HG02763 (cell line): Measurements from ENCODE around the gene XXYLT1.
A peak's percentile ranks its signal among the peaks of the same experiment; 100 is the strongest.

Experiments
- ATAC-seq: cut with Tn5 transposase; IDR thresholded peaks from one replicate; pipeline ENCODE4 v1.9.1; 2021; ENCODE audit warnings: mild to moderate bottlenecking, moderate library complexity; ENCODE audit not compliant: unreplicated experiment

The XXYLT1 gene

DNA sequence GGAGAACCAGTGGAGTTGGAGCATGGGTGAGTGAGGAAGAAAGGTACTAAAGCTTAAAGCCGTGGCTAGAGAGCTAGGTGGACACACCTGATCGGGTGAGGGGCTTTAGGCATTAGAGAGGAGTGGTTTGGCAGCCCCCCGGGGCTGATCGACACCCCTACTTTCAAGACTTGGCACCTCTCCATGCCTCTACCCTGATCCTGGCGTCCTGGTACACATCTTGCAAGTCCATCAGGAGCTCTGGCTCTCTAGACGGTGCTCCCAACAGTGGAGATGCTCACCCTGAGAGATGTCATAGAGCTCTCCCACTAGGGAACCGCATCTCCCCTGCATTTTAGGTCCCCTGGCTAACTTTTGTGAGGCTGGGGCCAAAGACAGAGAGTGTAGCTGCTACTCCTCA is 98.1 kb downstream of the XXYLT1 start:
- ATAC-seq, result no peak

DNA sequence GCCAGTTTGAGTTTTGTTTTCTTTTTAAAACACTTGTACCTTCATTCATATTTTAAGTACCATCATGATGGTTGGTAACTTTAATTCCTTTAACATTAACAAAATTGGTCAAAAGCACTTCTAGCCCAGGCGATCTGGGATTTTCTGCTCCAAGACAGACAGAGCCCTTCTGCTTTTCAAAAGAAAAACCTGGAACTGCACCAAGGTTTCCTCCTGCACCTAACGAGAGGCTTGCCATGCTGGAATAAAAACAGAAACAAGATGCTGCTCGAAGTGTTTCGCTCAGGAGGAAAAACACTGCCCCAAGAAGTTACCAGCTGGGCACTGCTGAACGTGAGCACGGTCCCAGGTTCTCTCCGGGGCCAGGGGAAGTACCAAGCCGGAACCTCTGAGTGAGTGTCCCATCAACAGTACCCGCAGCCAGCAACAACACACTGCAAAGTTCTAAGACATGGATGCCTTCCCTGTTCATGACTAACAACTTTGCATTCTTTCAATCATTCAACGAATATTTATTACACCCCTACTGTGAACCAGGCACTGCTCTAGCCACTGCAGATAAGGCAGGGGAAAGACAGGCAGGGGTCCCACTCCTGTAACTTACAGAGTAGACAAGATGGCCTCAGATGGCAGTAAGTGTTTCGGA is 98.8 kb downstream of the XXYLT1 start:
- no peak for ATAC-seq

DNA sequence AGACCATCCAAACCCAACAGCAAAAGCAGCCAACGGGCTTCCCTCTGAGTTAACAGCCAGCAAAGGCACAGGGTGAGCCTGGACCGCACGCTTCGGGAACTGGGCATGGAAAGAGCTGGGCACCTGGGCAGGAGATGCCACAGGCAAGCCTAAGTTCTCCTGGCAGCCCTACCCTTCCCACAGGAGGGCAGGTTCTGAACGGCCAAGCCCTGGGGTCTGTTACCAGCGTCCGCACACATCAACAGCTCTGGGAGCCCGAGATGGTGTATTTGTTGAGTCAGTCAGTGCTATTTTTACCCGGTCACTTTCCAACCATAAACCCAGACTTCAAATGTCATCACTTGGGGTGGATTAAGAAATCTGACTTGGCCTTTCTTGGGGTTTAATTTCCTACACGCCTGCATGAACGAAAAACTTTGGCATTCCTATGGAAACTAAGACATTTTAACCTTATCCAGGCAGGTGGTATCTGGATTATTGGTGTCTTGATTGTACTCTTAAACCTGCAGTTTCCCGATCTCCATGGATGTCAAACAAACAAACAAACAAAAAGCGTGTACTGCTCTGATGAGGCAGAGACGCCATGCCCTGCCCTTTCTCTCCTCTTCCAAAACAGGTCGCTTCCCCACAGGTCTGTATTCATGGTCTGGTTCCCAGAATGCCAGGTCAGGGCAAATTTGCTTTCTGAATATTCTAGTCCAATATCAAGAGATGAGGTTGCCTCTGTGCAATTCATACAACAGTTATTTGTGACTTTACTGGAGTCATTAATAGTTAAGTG is 99.7 kb downstream of the XXYLT1 start:
- no peak for ATAC-seq

DNA sequence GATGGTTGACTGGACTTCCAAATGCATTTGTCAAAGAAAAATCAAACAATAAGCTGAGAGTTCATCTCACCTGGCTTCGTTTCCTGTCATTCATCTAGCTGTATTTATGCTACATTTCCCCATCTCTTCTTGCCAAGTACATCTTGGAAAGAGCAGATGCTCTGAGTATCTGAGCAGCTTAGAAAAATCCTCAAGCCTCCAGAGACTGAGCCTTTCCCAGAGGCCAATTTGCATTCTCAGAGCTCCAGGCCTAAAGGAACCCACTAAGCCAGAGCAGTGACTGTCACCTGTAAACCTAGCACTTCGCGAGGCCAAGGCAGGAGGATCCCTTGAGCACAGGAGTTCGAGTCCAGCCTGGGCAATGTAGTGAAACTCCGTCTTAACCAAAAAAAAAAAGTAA is 100.5 kb downstream of the XXYLT1 start:
- no peak for ATAC-seq

DNA sequence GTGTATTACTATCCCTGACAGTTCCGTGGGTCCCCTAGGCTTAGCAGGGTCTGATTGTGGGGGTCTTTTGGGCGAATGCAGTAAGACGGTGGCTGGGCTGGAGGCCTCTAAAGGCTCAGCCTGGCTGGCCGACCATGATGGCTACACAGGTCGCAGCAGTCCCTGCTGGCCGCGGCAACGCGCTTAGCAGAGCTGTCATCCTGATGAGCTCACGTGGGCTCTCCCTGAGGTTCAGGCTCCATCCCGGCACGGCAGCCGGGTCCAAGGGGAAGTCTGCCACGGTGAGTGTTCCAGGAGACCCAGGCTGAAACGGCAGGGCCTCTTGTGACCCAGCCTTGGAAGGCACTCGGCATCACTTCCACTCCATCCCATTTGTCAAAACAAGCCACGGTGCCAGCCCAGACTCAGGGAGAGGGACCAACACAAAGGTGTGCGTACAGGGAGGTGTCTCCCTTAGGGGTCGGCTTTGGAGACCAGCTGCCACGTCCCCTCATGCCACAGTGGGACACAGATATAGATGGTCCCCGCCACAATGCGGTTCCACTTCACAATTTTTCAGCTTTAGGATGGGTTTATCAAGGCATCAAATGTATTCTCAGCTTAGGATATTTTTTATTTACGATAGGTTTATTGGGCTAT is 101.8 kb downstream of the XXYLT1 start:
- ATAC-seq, result no peak

DNA sequence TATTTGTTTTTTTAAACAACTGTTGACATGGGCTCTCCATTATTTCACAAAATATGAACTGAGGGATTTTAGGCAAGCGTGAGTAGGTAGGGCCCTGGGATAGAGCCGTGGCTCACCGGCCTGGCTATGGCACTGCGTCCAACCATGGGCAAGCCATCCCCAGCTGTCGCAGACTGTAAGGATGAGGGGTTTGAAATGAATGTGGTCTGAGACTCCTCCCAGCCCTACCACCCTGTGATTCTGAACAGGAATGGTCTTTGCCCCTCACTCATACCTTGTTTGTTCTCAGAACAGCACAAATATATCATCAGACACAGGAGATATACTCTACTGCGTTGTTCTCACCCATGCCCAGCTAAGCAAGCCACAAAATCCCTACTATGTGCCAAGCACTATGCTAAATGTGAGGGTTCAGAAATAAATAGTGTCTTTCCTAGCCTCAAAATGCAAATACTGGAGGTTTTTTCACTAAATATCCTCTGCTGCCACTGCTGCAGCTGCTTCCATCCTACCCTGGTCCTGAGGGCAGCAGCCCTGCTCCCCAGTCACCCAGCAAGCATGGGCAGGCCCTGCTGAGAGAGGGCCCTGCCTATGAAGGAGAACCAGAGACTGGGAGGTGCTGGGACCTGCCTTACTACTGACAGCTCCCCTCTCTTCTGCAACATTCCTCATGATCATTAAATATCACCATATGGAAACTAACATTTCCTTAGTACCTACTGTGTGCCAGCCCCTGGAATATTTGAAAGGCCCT is 102.8 kb downstream of the XXYLT1 start:
- no peak for ATAC-seq

DNA sequence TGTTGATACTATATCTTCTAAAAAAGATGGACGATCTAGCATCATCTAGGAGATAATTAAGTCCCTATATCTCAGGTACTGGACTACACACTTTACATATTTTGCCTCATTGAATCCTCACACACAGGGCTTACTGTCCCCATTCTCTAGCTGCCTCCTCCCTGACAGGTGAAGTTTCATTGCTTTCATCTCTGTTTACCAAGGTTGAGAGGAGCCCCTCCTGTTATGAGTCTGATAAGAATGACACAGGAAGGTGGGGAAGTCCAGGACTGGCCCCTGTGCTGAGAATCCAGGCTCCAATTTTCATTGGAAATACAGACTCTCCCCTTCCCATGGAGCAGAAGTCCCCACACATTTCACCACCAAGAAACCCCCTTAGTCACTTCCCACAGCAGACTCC is 105.2 kb downstream of the XXYLT1 start:
- ATAC-seq, result no peak

DNA sequence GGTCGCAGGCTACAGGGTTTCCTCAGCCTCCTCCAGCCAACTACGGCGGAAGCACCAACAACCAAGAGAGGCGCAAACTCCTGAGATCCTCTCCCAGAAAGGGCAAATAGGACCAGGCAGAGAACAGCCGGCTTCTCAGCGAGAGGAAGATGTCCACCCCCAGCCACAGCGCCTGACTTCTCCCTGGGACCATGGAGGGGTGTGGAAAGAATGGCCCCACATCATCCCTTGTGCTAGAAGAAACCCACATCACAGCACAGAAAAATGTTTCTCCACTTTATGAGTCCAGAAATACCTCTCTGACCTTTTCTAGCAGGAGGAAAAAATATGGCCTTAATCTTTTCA is 105.7 kb downstream of the XXYLT1 start:
- ATAC-seq, result no peak

DNA sequence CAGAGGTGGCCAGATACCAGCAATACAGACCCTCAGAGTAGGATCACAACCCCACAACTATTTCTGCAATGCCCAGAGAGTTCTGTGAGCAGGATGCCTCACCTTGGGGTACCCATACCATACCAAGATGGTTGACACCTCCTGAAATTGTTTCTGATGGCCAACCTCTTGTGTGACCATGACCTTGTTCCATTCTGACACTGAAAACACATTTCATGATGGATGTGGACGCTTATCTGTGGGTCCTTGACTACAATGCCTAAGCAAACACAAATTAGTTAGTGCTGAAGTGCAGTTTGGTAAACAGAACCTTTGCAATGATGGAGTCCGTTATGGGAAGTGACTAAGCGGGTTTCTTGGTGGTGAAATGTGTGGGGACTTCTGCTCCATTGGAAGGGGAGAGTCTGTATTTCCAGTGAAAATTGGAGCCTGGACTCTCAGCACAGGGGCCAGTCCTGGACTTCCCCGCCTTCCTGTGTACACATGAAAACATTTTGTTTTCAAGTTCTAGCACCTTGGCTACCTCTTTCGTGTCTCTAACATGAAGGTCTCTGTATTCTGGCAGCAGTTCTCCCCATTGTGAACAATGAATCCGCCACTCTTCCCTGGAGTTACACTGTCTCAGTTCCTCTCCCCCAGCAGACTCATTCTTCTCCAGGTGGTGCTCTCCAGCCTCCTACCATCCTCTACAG is 106.2 kb downstream of the XXYLT1 start:
- ATAC-seq, result no peak

DNA sequence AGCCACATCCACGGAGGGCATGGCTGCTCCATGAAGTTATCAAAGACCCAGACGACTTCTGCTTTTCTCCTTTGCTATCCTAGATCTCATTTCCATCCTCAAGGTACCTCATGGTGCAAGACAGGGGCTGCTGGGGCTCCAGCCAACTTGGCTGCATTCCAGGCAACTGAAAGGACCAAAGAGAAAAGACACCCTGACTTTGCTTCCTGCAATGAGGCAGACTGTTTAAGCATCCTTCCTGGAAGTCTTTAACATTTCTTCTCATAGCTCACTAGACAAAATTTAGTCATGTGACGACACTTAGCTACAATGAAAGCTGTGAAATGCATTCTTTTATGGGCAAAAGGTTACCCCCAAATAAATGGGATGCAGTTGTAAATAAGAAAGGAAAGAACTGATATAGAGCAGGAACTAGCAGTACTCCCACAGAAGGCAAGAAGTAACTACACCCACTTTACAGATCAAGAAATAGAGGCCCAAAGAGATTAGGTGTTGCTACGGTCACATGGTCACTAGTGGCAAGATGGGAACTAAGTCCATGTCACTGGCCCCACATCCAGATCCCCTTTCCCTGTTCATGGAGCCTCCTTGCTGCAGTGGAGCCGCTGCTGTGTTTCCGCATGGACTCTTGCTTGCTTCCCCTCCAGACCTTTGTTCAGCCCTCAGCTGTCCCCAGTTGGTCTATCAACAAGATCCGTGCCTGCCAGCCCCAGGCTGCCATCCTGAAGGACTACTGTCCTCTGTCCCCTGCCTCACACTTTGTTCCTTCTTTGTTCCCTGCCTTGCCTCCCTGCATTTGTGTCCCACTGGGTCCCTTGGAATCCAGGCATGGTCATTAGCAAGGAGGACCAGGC is 107.0 kb downstream of the XXYLT1 start:
- no peak for ATAC-seq

DNA sequence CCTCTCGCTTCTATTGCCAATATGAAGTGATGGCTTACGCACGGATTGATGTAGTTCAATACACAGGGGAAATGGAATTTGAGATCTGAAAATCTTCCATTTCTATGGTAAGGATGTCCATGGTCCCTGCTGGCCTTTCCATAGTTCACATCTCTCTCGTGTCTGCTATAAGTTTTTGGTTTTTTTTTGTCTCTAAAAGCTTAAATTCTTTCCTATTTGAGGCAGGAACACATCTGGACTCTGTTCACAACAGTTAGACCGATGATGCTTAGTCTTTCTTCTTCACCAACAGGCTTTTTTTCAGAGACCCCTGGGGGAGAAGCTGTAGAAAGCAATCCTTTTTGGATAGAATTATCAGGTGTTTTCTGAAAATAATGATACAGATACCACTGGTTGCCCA is 108.1 kb downstream of the XXYLT1 start:
- no peak for ATAC-seq

DNA sequence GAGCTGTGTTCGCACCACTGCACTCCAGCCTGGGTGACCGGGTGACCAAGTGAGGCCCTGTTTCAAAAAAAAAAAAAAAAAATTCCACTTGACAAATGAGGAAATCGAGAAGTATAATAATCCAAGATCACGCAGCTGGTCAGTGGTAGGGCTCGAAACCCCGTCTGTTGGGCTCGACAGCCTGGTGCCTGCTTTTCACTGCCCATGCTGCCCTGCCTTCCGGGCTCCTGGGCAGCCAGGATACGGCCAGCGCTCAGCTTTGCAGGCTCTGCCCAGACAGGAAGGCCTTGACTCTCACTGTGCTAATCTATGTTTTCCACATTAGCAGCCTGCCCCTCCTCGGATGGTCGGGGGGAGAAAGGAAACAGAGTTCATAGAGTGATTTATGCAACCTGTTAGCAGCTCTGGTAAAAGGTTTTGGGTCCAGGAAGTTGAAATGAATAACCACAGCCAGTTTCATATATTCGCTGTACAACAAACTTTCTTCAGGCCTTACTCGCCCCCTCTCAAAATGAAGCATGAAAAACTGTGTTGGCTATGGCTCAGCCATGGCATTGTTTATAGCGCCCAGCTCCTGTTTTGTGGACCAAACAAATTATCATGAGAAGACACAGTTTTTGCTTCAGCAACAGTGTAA is 108.8 kb downstream of the XXYLT1 start:
- ATAC-seq, result peak; percentile 37

DNA sequence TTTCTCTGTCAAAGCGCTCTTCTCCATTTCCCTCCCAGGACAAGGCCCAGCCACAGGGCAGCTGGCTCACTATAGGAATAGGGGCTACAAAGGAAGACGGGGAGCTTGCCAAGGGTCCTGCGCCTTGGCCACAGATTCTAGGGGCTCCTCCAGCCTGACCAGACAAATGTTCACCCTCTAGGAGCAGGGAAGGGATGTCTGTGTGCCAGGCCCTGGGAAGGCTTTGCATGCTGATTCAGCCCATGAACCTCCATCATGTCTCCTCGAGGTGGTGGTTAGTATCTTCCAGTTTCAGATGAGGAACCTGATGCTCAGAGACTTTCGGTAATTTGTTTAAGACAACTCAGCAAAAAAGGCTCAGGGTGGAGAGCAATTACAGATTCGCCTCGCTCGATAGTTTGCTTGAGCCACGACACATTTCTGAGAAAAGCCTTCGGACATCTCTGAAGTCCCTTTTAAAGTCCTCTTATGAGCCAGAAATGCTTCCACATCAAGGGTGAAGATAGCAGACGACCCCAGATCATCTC is 110.0 kb downstream of the XXYLT1 start:
- no peak for ATAC-seq

DNA sequence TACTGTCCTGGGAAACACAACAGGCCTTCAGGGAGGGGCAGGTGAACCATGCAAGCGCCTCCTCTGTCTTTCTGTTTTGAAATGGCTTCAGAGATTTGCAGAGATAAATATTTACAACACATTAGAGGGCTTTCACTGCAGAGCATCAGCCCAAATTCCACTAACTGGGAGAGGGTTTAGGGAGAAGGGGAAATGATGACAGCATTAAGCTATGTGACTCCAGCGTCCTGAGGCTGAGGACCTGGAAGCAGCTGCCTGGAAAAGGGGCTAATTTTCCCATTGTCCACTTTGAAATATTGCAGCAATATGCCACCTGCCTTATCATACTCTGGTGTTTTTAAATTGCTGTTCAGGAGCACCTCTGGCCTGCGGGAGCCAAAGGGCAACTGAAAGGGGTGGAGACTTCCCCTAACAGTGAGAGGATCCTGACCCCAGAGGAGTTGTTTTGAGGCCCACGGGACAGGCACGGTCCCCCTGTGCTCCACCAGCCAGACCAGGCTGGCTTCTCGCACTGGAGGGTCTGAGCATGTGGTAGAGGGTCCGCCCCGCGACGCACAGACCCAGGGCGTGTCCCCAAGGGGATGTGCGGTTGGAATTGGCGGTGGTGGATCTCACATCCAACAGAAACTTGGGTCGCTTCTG is 110.6 kb downstream of the XXYLT1 start:
- no peak for ATAC-seq

DNA sequence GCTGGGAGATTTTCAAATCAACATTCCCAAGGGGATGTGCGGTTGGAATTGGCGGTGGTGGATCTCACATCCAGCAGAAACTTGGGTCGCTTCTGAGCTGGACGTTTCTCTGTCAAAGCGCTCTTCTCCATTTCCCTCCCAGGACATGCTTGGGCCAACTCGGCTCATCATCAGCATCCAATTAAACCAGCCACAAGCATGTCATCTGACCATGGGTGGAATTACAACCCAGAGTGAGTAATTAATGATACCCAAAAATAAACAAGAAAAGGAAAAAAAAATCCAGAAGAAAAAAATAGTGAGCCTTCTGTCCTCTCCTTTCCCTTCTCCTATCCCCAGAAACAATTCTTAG is 111.2 kb downstream of the XXYLT1 start:
- ATAC-seq, result no peak

DNA sequence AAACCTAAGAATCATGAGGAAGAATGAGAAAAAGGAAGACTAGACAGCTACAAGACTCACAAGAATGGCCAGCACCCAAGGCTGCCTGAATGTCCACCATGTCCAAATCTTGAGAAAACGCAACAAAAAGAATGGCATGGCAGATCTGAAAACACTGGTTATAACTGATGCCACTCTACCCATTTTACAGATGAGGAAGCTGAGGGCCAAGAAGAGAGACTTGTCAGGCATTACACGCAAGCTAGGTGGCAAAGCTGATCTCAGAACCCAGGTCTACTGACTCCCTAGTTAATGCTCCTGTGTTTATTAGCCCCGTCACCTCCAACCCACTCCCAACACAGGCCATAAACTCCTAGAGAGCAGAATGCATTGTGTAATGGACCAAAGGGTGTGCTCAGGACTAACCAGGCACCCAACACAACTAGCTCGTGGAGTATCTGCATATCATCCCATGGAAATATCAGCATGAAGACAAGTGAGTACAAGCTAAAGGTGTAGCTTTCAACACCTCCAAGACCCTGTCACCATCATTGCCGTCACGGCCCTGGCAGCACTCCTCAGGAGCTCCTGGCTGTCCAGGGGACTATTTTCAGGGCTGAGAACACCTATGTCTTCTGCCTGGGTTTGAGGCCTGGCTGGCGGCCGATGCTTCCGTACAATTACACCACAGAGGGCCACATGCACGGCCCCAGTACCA is 111.7 kb downstream of the XXYLT1 start:
- ATAC-seq, result no peak

DNA sequence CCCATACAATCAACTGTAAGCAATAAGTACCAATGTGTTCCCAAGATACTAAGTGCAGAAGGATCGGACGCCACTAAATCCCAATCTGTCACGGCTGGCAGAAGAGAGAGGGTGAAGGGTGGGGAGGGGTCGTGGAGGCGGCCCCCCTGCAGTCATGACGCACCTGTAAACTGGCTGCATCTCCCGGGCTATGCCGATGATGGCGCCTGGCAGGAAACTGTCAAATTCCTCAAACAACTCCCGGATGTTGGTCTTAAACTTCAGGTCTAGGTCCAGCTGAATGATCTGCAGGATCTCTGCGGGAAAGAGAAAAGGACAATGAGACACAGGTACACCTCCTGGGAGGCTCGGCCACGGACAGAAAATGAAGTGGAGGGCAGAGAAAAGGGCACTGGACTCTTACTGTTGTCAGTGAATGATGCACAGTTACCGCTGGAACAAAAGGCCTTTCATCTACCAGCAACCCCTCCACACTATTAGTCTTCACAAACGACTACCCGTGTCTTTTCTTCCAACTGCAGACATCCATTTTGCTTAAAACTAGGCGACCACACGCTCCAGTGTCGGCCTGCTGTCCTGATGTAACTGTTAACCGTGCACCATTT is 114.6 kb downstream of the XXYLT1 start:
- ATAC-seq, result no peak
